Measurements from ENCODE around the gene CRIP2.

The CRIP2 gene

DNA sequence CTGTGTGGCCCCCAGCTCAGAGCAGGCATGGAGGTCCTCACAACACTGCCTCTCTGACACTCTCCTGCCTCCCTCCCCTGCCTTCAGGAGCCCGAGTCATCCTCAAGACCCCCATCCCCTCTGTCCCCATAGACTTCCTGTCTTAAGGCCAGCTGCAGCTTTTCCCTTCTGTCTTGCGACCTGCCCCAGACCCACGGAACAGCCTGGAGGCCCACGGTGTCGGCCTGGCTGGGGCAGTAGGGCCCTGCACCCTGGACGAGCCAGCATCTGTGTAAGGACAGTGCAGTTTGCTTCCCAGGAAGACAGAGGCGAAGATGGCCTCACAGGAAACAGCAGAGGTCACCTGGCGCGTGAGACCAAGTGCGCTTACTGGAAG, 26.1 kb downstream of the CRIP2 start:
- no peak for DNase-seq

DNA sequence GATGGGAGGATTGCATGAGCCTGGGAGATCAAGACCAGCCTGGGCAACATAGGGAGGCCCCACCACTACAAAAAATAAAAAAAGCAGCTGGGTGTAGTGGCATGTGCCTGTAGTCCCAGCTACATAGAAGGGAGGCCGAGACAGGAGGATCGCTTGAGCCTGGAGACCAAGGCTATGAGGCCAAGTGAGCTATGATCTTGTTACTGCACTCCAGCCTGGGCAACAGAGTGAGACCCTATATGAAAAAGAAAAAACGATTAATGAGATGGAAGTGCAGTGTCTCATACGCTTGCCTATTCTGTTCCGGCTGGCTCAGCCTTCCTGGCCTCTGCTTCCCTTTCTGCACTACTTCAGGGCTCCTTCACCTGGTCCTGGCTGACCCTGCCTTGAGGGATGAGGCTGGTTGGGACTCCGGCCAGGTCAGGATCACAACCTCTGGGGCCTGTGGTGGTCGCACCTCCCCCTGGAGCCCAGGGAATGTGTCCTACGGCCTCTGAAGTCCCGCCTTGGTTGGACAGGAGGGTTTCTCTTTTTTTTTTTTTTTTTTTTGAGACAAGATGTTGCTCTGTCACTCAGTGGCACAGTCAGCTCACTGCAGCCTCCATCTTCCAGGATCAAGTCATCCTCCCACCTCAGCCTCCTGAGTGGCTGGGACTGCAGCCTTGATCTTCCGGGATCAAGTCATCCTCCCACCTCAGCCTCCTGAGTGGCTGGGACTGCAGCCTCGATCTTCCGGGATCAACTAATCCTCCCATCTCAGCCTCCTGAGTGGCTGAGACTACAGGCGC, 27.1 kb downstream of the CRIP2 start:
- no peak for DNase-seq

DNA sequence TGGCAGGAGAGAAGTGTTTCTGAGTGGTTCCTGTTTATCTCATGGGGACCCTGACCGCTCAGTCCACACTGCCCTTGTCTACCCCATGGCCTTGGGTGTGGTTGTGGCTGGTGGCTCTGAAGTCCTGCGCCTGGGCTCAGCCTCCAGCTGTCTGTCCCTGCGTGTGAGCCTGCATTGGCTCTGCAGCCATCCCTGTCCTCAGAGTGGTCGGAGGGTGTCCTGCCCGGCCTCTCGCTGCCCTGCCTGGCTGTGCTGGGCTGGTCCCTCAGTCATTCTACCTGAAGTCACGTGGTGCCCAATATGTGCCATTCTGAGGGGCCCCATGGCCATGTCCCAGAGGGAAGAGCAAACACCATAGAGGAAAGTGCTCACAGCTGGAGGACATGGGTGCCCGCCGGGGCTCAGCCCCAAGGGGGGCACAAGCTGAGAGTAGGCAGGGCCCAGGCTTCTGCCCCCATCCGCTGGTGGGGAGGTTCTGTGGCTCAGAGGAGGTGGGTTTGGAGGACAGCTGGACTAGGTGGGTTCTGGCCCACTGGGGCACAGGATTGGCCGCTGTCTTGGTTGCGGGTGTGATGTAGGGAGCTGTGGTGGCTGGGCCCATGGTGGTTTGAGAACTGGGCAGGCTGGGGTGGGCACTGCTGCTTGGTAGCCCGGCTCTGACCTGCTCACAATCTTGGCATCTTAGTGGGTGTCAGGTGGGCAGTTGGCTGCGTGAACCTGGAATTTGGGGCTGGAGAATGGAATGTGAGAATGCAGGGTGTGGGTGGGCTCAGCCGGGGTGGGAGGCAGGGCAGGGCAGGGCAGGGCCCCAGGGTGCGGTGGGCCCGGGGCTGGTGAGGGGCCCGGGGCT, 28.1 kb downstream of the CRIP2 start:
- no peak for DNase-seq

DNA sequence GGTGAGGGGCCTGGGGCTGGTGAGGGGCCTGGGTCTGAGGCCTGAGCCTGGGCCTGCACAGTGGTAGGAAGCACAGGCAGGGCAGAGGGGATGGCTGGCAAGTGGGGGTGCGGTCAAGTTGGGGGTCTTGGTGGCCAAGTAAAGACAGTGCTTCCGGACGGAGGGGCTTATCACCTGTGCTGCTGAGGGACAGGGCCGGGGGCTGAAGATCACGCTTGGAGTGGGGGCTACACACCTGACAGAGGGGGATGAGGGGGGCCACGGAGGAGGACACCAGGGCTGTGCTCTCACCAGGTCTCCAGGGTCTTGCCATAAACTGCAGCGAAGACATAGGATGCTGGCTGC, 28.6 kb downstream of the CRIP2 start:
- DNase-seq: peak in 1 of 2 experiments; percentile 3

DNA sequence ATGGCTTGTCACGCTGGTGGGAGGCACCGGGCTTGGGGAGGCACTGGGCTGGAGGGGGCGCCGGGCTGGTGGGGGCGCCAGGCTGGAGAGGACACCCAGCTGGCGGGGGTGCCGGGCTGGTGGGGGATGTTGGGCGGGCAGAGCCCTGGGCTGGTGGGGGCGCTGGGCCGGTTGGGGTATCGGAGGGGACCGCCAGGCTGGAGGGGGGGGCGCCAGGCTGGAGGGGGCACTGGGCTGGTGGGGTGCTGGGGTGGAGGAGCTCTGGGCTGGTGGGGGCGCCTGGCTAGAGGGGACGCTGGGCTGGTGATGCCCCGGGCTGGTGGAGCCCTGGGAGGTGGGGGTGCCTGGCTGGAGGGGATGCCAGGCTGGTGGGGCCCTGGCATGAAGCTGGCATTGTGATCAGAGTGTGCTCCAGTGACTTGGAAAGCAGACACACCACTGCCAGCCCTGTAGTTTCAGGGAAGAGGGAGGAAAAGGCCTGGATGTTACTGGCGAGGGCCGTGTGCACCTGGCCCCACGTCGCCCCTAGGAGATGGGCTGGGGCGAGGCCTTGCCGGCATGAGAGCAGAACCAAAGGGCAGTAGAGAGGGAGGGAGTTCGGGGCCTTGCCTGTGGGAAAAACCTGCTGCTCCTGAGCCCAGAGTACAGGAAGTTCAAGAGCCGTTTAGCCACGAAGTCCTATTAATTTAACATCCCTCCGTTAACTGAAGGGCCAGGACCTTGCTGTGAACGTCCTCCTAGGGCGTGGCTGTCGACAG, 29.5 kb downstream of the CRIP2 start:
- DNase-seq: no peak

DNA sequence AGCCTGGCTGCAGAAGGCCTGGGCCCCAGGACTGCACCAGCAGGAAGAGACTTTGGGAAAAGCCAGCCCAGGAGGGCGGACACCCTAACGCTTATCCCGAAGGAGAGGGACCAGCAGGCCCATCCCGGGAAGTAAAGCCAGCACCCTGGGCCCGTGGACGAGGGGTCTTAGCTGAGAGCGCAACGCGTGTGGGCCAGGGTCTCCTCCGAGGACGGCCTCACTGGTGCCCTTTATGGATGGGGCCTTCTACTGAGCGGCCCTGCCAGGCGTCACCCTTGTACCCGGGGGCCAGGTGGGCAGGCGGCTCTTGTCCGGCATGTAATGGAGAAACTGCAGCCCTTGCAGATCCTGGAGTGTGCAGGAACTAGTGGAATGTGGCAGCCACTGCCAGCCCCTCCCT, 30.5 kb downstream of the CRIP2 start:
- DNase-seq: no peak

DNA sequence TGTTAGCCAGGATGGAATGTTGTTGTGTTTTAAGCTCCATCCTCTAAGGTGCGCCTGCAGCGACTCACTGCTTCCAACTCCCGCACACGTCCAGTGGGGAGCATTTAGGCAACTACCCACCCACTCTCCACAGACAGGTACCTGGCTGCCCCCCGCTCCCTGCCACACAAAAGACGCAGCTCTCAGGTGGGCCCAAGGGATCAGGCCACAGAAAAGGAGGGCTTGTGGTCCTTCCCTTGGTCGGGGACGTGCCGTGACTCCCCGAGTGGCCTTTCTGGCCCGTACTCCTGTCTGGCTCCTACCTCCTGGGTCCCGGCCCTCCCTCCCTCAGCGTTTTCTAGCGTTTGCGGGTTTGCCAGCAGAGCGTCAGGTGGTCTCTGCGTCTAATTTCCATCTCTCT, 32.6 kb downstream of the CRIP2 start:
- no peak for DNase-seq

DNA sequence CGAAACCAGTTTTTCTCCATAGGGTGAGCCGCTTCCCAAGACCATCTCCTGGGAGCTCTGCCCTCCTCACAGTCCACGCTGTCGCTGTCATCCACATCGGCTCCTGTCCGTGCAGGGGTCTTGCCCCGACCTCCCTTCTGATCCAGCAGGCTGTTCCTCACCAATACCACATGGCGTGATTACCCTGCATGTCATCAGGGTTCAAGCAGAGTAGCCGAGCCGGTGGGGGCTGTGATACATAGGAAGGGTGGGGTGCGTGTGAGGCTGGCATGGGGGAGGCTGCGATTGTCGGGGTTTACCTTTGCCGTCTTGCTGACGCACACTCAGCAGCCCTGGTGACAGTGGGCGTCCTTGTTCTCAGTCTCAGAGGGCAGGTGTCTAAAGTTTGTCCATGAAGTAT, 33.4 kb downstream of the CRIP2 start:
- DNase-seq: no peak

DNA sequence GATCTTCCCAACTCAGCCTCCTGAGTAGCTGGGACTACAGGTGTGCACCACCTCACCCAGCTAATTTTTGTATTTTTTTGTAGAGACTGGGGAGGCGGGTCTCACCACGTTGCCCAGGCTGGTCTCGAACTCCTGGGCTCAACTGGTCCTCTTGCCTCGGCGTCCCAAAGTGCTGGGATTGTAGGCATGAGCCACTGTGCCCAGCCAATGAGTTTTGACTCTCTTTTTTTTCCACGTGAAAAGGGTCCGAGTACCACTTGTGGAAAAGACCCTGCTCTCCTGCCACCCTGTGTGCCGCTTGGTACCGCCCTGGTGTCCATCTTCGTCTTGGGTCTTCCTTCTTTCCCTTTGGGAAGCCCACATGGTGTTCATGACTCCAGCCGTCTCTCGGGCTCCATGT, 34.0 kb downstream of the CRIP2 start:
- no peak for DNase-seq

DNA sequence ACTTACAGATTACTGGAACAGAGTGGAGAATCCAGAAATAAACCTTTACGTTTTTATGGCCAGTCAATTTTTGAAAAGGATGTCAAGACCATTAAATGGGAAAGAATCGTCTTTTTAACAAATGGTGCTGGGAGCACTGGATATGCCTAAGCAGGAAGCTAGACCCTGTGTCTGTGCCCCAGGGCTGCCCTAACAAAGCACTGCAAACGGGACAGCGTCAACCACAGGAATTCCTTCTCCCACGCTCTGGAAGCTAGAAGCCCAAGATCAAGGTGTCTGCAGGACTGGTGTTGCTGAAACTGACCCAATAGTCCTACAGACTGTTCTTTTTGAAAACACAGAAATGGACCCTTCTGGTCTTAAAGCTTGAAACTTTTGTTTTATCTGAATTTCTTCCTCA, 42.5 kb downstream of the CRIP2 start:
- no peak for DNase-seq

DNA sequence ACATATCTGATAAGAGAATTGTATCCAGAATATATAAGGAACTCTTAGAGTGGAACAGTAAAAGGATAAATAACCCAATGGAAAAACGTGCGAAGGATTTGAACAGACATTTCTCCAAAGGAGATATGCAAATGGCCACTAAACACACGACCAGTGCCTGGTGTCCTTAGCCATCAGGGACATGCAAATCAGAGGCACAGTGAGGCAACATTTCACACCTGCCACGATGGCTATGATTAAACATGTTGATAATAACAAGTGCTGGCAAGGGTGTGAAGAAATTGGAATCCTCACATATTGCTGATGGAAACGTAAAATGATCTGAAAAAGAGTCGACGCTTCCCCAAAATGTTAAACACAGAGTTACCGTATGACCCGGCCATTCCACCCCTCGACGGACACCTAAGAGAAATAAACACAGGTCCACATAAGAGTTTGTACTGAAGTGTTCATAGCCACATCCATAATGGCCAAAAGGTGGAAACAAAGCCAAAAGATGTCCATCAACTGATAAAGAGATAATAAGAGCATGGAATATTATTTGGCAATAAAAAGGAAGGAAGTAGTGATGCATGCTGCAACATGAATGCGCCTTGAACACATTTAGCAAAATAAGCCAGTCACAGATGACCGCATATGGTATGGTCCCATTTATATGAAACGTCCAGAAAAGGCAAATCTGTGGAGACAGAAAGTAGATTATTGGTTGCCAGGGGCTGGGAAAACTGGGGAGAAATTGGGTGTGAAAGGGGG, 45.5 kb downstream of the CRIP2 start:
- no peak for DNase-seq

DNA sequence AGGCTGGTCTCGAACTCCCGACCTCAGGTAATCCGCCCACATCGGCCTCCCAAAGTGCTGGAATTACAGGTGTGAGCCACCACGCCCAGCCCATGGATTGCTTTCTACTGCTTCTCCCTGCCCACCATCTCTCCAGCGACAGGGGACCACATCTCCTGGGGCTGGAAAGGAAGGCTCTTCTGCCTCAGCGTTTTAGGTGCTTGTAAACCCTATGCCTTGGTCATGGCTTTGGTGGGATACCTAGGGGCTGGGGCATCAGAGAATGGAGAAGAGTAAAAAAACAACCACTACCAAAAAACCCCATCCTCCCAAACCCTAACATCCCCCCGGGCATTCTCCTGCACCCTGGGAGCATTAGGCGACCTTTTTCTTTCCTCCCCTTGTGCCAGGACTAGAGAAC, 50.7 kb downstream of the CRIP2 start:
- DNase-seq: no peak

DNA sequence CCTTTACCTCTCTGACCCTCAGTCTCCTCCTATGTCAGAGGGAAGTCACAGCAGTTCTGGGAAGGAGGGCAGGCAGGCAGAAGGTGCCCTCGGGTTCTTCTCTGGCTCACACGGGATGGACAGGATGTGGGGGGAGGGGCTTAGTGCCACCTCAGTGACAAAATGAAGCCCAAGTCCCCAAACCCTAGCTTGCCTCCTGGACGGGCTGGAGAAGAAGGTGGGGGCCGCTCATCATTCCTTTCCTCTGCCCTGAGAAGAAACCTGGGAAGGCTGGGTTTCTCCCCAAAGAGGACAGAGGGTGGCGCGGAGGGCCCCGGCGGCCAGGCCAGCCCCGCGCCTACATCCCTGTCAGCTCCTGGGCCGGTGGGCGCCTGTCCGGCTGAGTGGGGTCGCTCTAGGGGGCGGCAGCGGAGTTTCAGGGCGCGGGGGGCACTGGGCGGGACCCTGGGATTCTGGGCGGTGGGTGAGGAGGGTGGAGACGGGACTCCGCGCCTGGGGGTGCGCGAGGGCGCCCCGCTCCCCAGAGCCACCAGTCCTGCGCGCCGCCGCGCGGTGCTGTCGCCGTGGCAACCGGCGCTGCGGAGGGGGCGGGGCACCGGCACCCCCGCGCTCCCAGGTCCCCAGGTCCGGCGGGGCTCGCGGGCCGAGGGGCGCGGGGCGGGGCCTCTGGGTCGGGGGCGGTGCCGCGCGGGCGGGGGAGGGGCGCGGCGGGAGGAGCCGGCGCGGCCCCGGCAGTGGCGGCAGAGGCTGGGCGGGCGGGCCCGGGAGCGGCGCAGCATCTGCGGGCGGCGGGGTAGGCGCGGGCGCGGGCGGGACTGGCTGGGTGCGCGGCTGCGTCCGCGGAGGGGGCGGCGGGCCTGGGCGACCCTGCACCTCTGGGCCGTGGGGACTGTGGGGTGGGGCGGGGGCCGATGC, 51.5 kb downstream of the CRIP2 start, which contains the start of gene TMEM121:
TMEM121 (plus strand) TSS at position 723 of the 915 bp plus-strand sequence. CDS start 2,252 bp downstream, outside the sequence.
- DNase-seq: no peak

DNA sequence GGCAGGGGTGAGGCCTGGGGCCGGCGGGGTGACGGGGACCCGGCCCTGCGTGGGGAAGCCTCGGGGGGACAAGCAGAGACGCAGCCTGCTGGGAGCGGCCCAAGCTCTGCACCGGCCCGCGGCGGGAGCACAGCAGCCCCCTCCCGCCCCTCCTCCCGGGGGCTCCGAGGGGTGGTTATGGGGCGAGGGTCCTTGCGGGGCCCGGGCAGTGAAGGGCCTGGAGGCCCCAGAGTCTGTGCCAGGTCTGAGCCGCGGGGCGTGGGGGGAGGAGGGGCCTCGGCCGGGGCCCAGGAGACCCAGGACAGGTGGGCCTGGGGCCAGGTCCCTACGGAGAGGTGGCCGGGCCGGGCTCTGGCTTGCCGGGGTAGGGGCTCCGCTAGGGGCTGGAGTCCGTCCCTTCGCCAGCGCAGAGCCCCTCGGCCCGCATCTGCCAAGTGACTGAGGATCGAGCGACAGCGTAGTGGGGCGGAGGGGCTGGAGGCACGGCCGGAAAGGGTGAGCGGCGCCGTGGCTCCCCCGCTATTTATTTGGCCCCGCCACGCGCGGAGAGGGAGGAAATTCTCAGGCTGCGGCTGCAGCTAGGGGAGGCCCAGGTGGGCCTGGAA, 52.3 kb downstream of the CRIP2 start:
- no peak for DNase-seq

DNA sequence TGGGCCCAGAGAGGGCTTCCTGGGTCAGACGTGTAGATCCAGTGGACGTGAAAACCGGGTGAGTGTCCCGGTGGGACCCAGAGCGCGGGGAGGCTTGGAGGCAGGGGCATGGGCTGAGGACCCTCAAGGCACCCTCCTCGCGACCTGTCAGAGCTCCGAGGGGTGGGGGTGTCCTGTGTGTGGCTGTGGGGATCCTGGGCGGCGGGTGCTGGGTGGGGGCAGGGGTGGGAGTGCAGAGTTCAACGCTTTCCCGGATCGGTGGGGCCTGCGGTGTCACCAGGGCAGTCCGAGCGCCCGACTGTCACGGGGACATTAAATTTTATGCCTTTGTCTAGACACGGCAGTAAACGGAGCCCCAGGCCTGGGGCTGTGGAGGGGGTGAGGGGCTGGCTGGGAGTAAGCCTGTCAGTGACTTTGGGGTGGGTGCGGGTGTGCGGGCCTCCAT, 52.8 kb downstream of the CRIP2 start:
- DNase-seq: no peak

DNA sequence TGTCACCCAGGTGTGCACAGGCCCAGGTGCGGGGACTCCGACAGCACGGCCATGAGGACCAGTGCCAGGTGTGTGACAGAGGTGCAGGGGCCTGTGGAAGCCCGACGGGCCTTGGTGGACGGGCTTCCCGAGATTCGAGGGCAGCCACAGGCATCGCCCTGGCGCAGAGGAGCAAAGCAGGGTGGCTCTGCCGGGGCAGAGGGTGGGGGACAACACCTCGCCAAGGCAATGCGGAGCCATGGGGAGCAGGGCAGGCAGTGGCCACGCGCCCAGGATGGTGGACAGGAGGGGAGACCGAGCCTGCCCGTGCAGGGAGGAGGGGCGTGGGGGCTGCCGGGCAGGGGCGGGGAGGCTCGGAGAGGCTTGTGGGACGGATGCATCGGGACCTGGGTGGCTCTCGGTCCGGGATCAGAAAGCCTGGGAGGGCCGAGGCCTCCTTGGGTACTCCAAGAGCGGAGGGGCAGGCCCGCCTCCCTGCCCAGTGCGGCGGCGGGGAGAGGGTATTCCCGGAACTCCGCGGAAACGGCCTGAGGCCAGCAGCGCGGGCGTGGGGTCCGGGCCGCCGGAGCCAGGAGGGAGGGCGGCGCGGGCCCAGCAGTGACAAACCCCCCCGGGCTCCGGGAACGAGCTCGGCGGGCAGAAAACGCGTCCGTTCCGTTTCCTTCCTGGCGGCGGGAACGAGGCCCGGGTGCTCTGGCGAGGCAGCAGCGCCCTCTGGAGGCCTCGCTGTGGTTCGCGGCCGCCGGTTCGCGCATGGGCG, 53.4 kb downstream of the CRIP2 start:
- DNase-seq: peak in 1 of 2 experiments; percentile 23

DNA sequence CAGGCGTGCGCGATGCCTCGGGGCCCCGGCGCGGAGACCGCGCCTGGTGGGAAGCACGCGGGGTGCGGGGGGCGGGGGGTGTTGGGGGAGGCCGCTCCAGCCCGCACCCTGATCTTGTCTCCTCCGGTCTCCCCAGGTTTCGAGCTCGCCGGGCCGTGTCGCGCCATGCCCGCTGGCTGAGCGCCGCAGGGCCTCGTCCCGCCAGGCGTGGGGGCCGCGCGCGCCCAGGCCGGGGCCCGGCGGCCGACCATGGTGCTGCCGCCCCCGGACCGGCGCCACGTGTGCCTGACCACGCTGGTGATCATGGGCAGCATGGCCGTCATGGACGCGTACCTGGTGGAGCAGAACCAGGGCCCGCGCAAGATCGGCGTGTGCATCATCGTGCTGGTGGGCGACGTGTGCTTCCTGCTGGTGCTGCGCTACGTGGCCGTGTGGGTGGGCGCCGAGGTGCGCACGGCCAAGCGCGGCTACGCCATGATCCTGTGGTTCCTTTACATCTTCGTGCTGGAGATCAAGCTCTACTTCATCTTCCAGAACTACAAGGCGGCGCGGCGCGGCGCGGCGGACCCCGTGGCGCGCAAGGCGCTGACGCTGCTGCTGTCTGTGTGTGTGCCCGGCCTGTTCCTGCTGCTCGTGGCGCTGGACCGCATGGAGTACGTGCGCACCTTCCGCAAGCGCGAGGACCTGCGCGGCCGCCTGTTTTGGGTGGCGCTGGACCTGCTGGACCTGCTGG, 54.1 kb downstream of the CRIP2 start:
- no peak for DNase-seq

DNA sequence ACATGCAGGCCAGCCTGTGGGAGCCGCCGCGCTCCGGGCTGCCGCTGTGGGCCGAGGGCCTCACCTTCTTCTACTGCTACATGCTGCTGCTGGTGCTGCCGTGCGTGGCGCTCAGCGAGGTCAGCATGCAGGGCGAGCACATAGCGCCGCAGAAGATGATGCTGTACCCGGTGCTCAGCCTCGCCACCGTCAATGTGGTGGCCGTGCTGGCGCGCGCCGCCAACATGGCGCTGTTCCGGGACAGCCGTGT, 54.6 kb downstream of the CRIP2 start:
- no peak for DNase-seq

Data from NCI-H187 (cell line).